HL-60 (cell line): ENCODE measurements around the gene PEX11A.

ENCODE experiments used
- DNase-seq, 2 experiments: peaks; one replicate each; pipeline ENCODE4 v3.0.0-alpha.2; 2010 to 2020; ENCODE audit warnings: low read depth in 1 of 2, low spot score in 1 of 2
- H3K27ac ChIP-seq: fragments of 250-450 bp; sonication (Bioruptor Pico); replicated peaks from 2 replicates; pipeline ENCODE4 v1.5.1; 2020; ENCODE audit warnings: mild to moderate bottlenecking, moderate library complexity
- H3K27me3 ChIP-seq: fragments of 250-450 bp; sonication (Bioruptor Pico); 2 replicates; pipeline ENCODE4 v1.5.1; 2021; ENCODE audit warnings: mild to moderate bottlenecking, moderate library complexity; ENCODE audit not compliant: insufficient read depth, poor library complexity, severe bottlenecking
- H3K4me3 ChIP-seq: replicated peaks from 2 replicates; pipeline ENCODE4 v1.5.1; 2011; ENCODE audit warnings: mild to moderate bottlenecking, control low read depth, low read length; ENCODE audit not compliant: insufficient read depth
- GABPA ChIP-seq: IDR thresholded peaks from 2 replicates; pipeline ENCODE4 v1.6.1; 2012; ENCODE audit warnings: low read depth
- POLR2AphosphoS5 ChIP-seq: IDR thresholded peaks from 2 replicates; pipeline ENCODE4 v1.6.1; 2012; ENCODE audit warnings: low read depth
- REST ChIP-seq: IDR thresholded peaks from 2 replicates; pipeline ENCODE4 v1.6.1; 2012; ENCODE audit warnings: low read depth; ENCODE audit not compliant: insufficient replicate concordance
- SPI1 ChIP-seq: IDR thresholded peaks from 2 replicates; pipeline ENCODE4 v1.6.1; 2012; ENCODE audit warnings: low read depth, mild to moderate bottlenecking, borderline replicate concordance
- TF ChIP-seq, protein P1 (sequence below): IDR thresholded peaks from one replicate; pipeline ENCODE4 v1.5.1; 2011; ENCODE audit warnings: low read length, control low read depth, inconsistent platforms; ENCODE audit not compliant: insufficient read depth

PEX11A gene

DNA sequence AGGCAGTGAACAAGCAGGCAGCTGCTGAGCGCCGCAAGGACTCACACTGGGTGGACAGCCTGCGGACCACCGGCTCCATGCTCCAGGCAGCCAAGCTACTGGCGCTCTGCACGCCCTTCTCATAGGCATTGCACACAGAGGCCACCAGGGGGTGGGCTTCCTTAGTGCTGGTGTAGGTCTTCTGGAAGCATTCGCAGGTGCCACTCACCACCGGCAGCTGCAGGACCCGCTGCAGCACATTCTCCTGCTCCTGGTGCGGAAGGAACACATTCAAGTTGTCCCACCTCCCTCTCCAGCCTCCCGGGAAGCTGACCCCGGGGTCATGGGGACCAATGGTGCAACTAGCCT, 17.4 kb downstream of the PEX11A start:
- DNase-seq: peak in 1 of 2 experiments; percentile 45
- Histone ChIP-seq H3K27ac (no peak overlapping the region), H3K27me3 (no peaks in the 10 kb centered on the region), H3K4me3 (no peak overlapping the region)
- no peak for TF ChIP-seq GABPA
- TF ChIP-seq, protein P1, sequence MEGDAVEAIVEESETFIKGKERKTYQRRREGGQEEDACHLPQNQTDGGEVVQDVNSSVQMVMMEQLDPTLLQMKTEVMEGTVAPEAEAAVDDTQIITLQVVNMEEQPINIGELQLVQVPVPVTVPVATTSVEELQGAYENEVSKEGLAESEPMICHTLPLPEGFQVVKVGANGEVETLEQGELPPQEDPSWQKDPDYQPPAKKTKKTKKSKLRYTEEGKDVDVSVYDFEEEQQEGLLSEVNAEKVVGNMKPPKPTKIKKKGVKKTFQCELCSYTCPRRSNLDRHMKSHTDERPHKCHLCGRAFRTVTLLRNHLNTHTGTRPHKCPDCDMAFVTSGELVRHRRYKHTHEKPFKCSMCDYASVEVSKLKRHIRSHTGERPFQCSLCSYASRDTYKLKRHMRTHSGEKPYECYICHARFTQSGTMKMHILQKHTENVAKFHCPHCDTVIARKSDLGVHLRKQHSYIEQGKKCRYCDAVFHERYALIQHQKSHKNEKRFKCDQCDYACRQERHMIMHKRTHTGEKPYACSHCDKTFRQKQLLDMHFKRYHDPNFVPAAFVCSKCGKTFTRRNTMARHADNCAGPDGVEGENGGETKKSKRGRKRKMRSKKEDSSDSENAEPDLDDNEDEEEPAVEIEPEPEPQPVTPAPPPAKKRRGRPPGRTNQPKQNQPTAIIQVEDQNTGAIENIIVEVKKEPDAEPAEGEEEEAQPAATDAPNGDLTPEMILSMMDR: peak; percentile 57

GRCh38 chr15:89672221-89673164, 18.1 kb downstream of the PEX11A start:
- no peak overlapping the region for H3K4me3 ChIP-seq
- DNase-seq: no peak
- H3K27ac ChIP-seq: no peak overlapping the region
- H3K27me3 ChIP-seq: no peaks in the 10 kb centered on the region
- TF ChIP-seq SPI1 (no peak), GABPA (no peak), POLR2AphosphoS5 (no peak), REST (no peak)
- TF ChIP-seq, protein P1: no peak

DNA sequence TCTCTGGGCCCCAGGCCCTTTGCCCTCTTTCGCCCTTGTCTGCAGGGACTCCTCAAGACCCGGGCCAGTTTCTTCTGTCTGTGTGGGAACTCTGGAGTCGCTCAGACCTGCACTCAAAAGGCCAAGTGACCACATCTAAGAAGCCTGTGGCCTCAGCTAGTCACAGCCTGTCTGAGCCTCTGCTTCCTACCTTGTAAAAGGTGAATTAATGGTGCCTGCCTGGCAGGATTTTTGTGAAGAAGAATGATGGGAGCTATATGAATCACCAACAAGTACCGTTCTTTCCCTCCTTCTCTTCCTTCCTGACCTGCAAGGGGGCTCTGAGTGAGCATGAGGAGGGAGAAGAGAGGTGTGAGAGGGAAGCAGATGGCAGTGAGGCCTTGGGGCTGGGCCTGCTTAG, 18.9 kb downstream of the PEX11A start:
- no peak for DNase-seq
- TF ChIP-seq GABPA (no peak), REST (no peak), POLR2AphosphoS5 (no peak), SPI1 (no peak)
- TF ChIP-seq, protein P1: no peak
- no peaks in the 10 kb centered on the region for H3K27me3 ChIP-seq
- no peak overlapping the region for H3K27ac ChIP-seq
- no peak overlapping the region for H3K4me3 ChIP-seq
